H1 (cell line): ENCODE measurements around the gene MAJIN. TPM values are rescaled to one million over a fixed set of nuclear protein-coding genes. Genes with fewer than 3 reads are reported as not detected.

Experiments used
- CTCF ChIA-PET: fragments of 300-600 bp; sonication (Branson Sonifier 250); formaldehyde crosslinking; loops from one replicate; lab custom pipeline; 2021; ENCODE audit not compliant: partially characterized antibody; lab: Charles Lee
- POLR2A ChIA-PET: fragments of 300-600 bp; sonication (Branson Sonifier 250); formaldehyde crosslinking; loops from one replicate; lab custom pipeline; 2021; ENCODE audit warnings: inconsistent platforms; ENCODE audit not compliant: partially characterized antibody; lab: Charles Lee
- DNase-seq, 2 experiments: peaks; one replicate each; pipeline versions ENCODE4 v3.0.0 to v3.0.0-alpha.2; 2010 to 2022; ENCODE audit warnings: low spot score in 2 of 2, low read depth in 1 of 2, mixed read lengths in 1 of 2
- FAIRE-seq: peaks from 2 replicates; lab custom pipeline; 2011; peaks lifted over from hg19 to GRCh38; lab: Jason Lieb, UNC
- H2AFZ ChIP-seq: 2 replicates; pipeline ENCODE4 v1.8.1; 2012; ENCODE audit warnings: low read length, inconsistent platforms
- H2AK5ac ChIP-seq: 2 replicates; pipeline ENCODE4 v1.6.1; 2013; ENCODE audit warnings: low read depth, low read length
- H2BK120ac ChIP-seq: replicated peaks from 2 replicates; pipeline ENCODE3; 2013; ENCODE audit warnings: low read depth, low read length, inconsistent platforms
- H2BK12ac ChIP-seq: 2 replicates; pipeline ENCODE4 v1.6.1; 2013; ENCODE audit warnings: low read depth, low read length
- H2BK15ac ChIP-seq: 2 replicates; pipeline ENCODE4 v1.6.1; 2013; ENCODE audit warnings: low read length
- H2BK20ac ChIP-seq: 2 replicates; pipeline ENCODE4 v1.6.1; 2013; ENCODE audit warnings: low read length
- H2BK5ac ChIP-seq: 2 replicates; pipeline ENCODE4 v1.6.1; 2013; ENCODE audit warnings: low read depth, low read length
- H3K14ac ChIP-seq: 2 replicates; pipeline ENCODE4 v1.6.1; 2013; ENCODE audit warnings: inconsistent platforms; ENCODE audit not compliant: insufficient read length
- H3K18ac ChIP-seq: 2 replicates; pipeline ENCODE4 v1.6.1; 2013; ENCODE audit warnings: low read length; ENCODE audit errors: extremely low read depth
- H3K23ac ChIP-seq: 2 replicates; pipeline ENCODE4 v1.6.1; 2013; ENCODE audit warnings: inconsistent platforms; ENCODE audit not compliant: insufficient read length
- H3K23me2 ChIP-seq: 2 replicates; pipeline ENCODE4 v1.6.1; 2013; ENCODE audit warnings: low read depth, low read length
- H3K27ac ChIP-seq: 2 replicates; pipeline ENCODE4 v1.6.1; 2011; ENCODE audit warnings: low read depth, low read length, inconsistent platforms
- H3K27me3 ChIP-seq, 4 experiments: replicated peaks in 1 of 4; 1 replicate in 1 of 4; 2 replicates in 3 of 4; pipeline versions ENCODE4 v1.6.1 to v1.8.1; 2011 to 2013; ENCODE audit warnings: low read length in 3 of 4, mild to moderate bottlenecking in 3 of 4, inconsistent platforms in 2 of 4, mixed read lengths in 2 of 4, moderate library complexity in 1 of 4; ENCODE audit not compliant: control insufficient read depth in 3 of 4, insufficient read depth in 3 of 4; ENCODE audit errors: extremely low read depth in 1 of 4
- H3K36me3 ChIP-seq, 4 experiments: 2 replicates each; pipeline versions ENCODE4 v1.6.1 to v1.8.1; 2011 to 2013; ENCODE audit warnings: mild to moderate bottlenecking in 4 of 4, low read length in 3 of 4, moderate library complexity in 2 of 4, control low read depth in 1 of 4, inconsistent platforms in 1 of 4; ENCODE audit not compliant: insufficient read depth in 4 of 4, control insufficient read depth in 2 of 4
- H3K4ac ChIP-seq: replicated peaks from 2 replicates; pipeline ENCODE3; 2013; ENCODE audit warnings: low read length, low read depth, mixed read lengths, inconsistent platforms; ENCODE audit not compliant: insufficient read length
- H3K4me1 ChIP-seq, 4 experiments: replicated peaks in 1 of 4; 1 replicate in 1 of 4; 2 replicates in 3 of 4; pipeline versions ENCODE4 v1.6.1 to v1.8.1; 2011 to 2013; ENCODE audit warnings: low read length in 3 of 4, inconsistent platforms in 2 of 4, mixed read lengths in 1 of 4; ENCODE audit not compliant: insufficient read depth in 4 of 4, control insufficient read depth in 3 of 4
- H3K4me2 ChIP-seq, 2 experiments: 2 replicates each; pipeline versions ENCODE4 v1.6.1 to v1.8.1; 2011 to 2013; ENCODE audit warnings: low read depth in 2 of 2, low read length in 2 of 2, control low read depth in 1 of 2, inconsistent platforms in 1 of 2, mild to moderate bottlenecking in 1 of 2; ENCODE audit not compliant: insufficient read depth in 1 of 2
- H3K4me3 ChIP-seq, 4 experiments: fragments of 200-600, 300-600 bp in 1 of 4; sonication (generic), shearing (Covaris generic), sonication (Bioruptor Twin) in 1 of 4; 2 replicates each; pipeline versions ENCODE4 v1.5.1 to v1.8.1; 2011 to 2016; ENCODE audit warnings: low read length in 4 of 4, low read depth in 3 of 4, control low read depth in 2 of 4, inconsistent platforms in 2 of 4, mild to moderate bottlenecking in 2 of 4, mixed read lengths in 1 of 4, moderate library complexity in 1 of 4; ENCODE audit not compliant: insufficient read depth in 2 of 4; ENCODE audit errors: extremely low read depth in 1 of 4
- H3K56ac ChIP-seq: replicated peaks from 2 replicates; pipeline ENCODE3; 2013; ENCODE audit warnings: low read depth, mild to moderate bottlenecking, mixed read lengths, low read length, inconsistent platforms; ENCODE audit not compliant: insufficient read length
- H3K79me1 ChIP-seq: 2 replicates; pipeline ENCODE4 v1.6.1; 2013; ENCODE audit warnings: low read depth, low read length, control low read depth
- H3K79me2 ChIP-seq, 2 experiments: 2 replicates each; pipeline versions ENCODE4 v1.6.1 to v1.8.1; 2012 to 2013; ENCODE audit warnings: low read length in 2 of 2, mild to moderate bottlenecking in 2 of 2, inconsistent platforms in 1 of 2; ENCODE audit not compliant: insufficient read depth in 2 of 2, control insufficient read depth in 1 of 2
- H3K9ac ChIP-seq, 4 experiments: replicated peaks in 1 of 4; 1 replicate in 1 of 4; 2 replicates in 3 of 4; pipeline versions ENCODE4 v1.6.1 to v1.8.1; 2011 to 2013; ENCODE audit warnings: low read depth in 3 of 4, low read length in 3 of 4, control low read depth in 2 of 4, mild to moderate bottlenecking in 2 of 4, moderate library complexity in 2 of 4, inconsistent platforms in 1 of 4; ENCODE audit errors: extremely low read depth in 1 of 4
- H3K9me3 ChIP-seq, 2 experiments: 2 replicates each; pipeline versions ENCODE4 v1.6.1 to v1.8.1; 2012 to 2013; ENCODE audit warnings: mild to moderate bottlenecking in 2 of 2, moderate library complexity in 2 of 2, control low read depth in 1 of 2, inconsistent platforms in 1 of 2, low read depth in 1 of 2, low read length in 1 of 2, mixed read lengths in 1 of 2; ENCODE audit not compliant: insufficient read depth in 2 of 2
- H4K20me1 ChIP-seq, 2 experiments: replicated peaks in 1 of 2; 2 replicates each; pipeline versions ENCODE3 to v1.8.1; 2011 to 2013; ENCODE audit warnings: inconsistent platforms in 2 of 2, low read length in 2 of 2, mild to moderate bottlenecking in 1 of 2; ENCODE audit not compliant: insufficient read depth in 2 of 2, control insufficient read depth in 1 of 2
- H4K5ac ChIP-seq: 2 replicates; pipeline ENCODE4 v1.6.1; 2013; ENCODE audit warnings: low read length, low read depth, mixed read lengths, inconsistent platforms; ENCODE audit not compliant: insufficient read length
- H4K8ac ChIP-seq: 2 replicates; pipeline ENCODE4 v1.8.0; 2013; ENCODE audit warnings: mild to moderate bottlenecking, moderate library complexity, low read length, inconsistent platforms; ENCODE audit not compliant: insufficient read depth; ENCODE audit errors: extremely low read depth
- H4K91ac ChIP-seq: replicated peaks from 2 replicates; pipeline ENCODE3; 2013; ENCODE audit warnings: low read length, mixed read lengths, inconsistent platforms; ENCODE audit not compliant: insufficient read length
- RNF2 ChIP-seq: fragments of 200-900, 300-1000 bp; sonication (generic); IDR thresholded peaks from 2 replicates; pipeline ENCODE4 v1.7.1; 2016; ENCODE audit warnings: borderline replicate concordance, low read depth, mild to moderate bottlenecking, antibody characterized with exemption, low read length; ENCODE audit not compliant: poor library complexity, severe bottlenecking; ENCODE audit errors: missing control alignments
- SIN3A ChIP-seq, 2 experiments: IDR thresholded peaks in 1 of 2; conservative IDR thresholded peaks in 1 of 2; 2 replicates each; pipeline ENCODE4 v1.6.1; 2011 to 2012; ENCODE audit warnings: low read length in 2 of 2, improper control_type of control experiment in 1 of 2, low read depth in 1 of 2, mild to moderate bottlenecking in 1 of 2
- SP4 ChIP-seq: IDR thresholded peaks from 2 replicates; pipeline ENCODE4 v1.6.1; 2012; ENCODE audit warnings: low read length, inconsistent platforms
- TEAD4 ChIP-seq: IDR thresholded peaks from 2 replicates; pipeline ENCODE4 v1.6.1; 2012; ENCODE audit warnings: low read depth, low read length, inconsistent platforms, mixed read lengths
- WGBS, 2 experiments: shearing (Covaris generic) in 1 of 2; methylation state at CpG; one replicate each; pipeline versions ENCODE4 v1.1.6 to v1.1.7; 2013 to 2015; ENCODE audit warnings: low lambda C conversion rate in 2 of 2, mixed read lengths in 2 of 2, inconsistent platforms in 1 of 2, low coverage in 1 of 2, missing lambda C conversion rate in 1 of 2; ENCODE audit not compliant: insufficient replicate concordance in 2 of 2, insufficient coverage in 1 of 2, insufficient read length in 1 of 2; ENCODE audit errors: extremely low coverage in 1 of 2, missing lambda C conversion rate in 1 of 2; 5-methylcytosine and 5-hydroxymethylcytosine counted together
- polyA plus RNA-seq, 7 experiments: library from polyadenylated mRNA; depleted of rRNA in 3 of 7; stranded (reverse) in 5 of 7; unstranded in 2 of 7; fragments of >200 nt in 5 of 7; fragments of 200-250 nt in 2 of 7; gene quantifications; 1 replicate in 5 of 7; 2 replicates in 1 of 7; 4 replicates in 1 of 7; pipeline versions ENCODE4 v1.2.1 to v1.2.3, GENCODE V29; 2011 to 2013; ENCODE audit warnings: missing spikeins in 2 of 7, mixed read lengths in 2 of 7
- total RNA-seq: library from RNA; stranded (reverse); fragmentation: NEBNext Ultra II Directional; extraction: Animal tissue kit (Norgen Biotek cat#: 25700); gene quantifications from 2 replicates; pipeline ENCODE4 v1.2.1, GENCODE V29; 2021

The MAJIN gene
- total and polyA plus RNA-seq, 2 of the 8 experiments (the other 6 are each of a cell fraction or from before 2014, with no cell fraction given), result not detected

DNA sequence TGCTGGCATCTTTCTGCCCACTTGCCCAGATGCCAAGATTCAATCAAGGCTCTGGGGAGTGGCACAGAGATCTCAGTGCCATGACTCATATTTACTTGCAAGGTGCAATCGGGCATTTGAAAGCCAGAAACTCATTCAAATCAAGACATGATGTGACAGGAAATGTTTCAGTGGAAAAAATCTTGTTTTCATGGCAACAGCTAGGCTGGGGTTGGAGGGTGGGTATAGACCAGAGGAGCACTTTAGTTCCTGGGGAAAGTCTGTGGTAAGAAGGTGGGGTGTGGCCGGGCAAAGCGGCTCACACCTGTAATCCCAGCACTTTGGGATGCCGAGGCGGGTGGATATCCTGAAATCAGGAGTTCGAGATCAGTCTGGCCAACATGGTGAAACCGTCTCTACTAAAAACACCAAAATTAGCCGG, 1.2 kb downstream of the MAJIN start:
- Histone ChIP-seq H2BK120ac (no peak overlapping the region), H4K20me1 (no peaks in the 10 kb centered on the region), H3K4me2 (no peak overlapping the region), H2BK5ac (no peak overlapping the region), H2AK5ac (no peak overlapping the region), H3K27ac (no peak overlapping the region), H4K91ac (no peak overlapping the region), H4K5ac (no peak overlapping the region), H3K56ac (no peak overlapping the region), H3K4me3 (no peak overlapping the region), H3K9me3 (peaks cover 0 to 4% of the 10 kb centered on the region in 2 experiments; a peak in 1 of 4 replicates), H2BK15ac (no peak overlapping the region), H3K79me1 (no peaks in the 10 kb centered on the region), H3K23me2 (no peaks in the 10 kb centered on the region), H3K9ac (no peak overlapping the region), H2BK12ac (no peak overlapping the region), H3K23ac (no peak overlapping the region), H3K79me2 (no peaks in the 10 kb centered on the region), H2BK20ac (no peak overlapping the region), H2AFZ (no peak overlapping the region), H3K18ac (no peak overlapping the region), H4K8ac (no peak overlapping the region), H3K14ac (no peak overlapping the region), H3K4me1 (no peaks in the 10 kb centered on the region), H3K27me3 (peaks cover 0 to 12% (median 7%) of the 10 kb centered on the region in 4 experiments; a peak in 5 of 7 replicates), H3K36me3 (no peaks in the 10 kb centered on the region), H3K4ac (no peak overlapping the region)
- ChIA-PET POLR2A (interaction anchor here (1.3 kb wide), 1 partner anchor 10 kb away, joined by 3 read pairs; no protein-coding TSS in a partner anchor), CTCF (no interaction called here)
- TF ChIP-seq SIN3A (conservative IDR thresholded peaks at IDR 0.05 in 1 of 2, IDR thresholded peaks at IDR 0.05 in 1 of 2; ENCODE audit: low read depth in 1 of 2, low read length in 2 of 2) (no peak), TEAD4 (no peak), RNF2 (no peak), SP4 (no peak)
- DNase-seq (no peak), FAIRE-seq (no peak)
- 89% methylated on average over 8 of the region's 8 CpGs; no CpG with 5 or more reads in 1 of the 2 experiments for WGBS, 2 experiments
